NOMO-1 (cell line): Measurements from ENCODE around the gene MT1G.
"Not testable (repeated sequence)": the region's sequence is repeated elsewhere in the genome, so short reads cannot be mapped to it uniquely, and the experiment has no call there.

ENCODE experiments used
- DNase-seq, 2 experiments: peaks; one replicate each; lab custom pipeline; 2025; ENCODE audit not compliant: unreplicated experiment in 2 of 2; lab: John Stamatoyannopoulos, UW

MT1G gene

GRCh38 chr16:56621665-56622445 lies 46.0 kb downstream of the MT1G start:
- not testable (repeated sequence) for DNase-seq

GRCh38 chr16:56620339-56620897 lies 47.4 kb downstream of the MT1G start:
- DNase-seq = no peak

GRCh38 chr16:56618138-56618537 lies 49.7 kb downstream of the MT1G start:
- no peak for DNase-seq

GRCh38 chr16:56617212-56618085 lies 50.4 kb downstream of the MT1G start:
- peak; percentile 29 to 62 for DNase-seq
